GM19043 (cell line): ENCODE measurements around the gene PDPN.

ENCODE experiments used
- ATAC-seq: cut with Tn5 transposase; IDR thresholded peaks from one replicate; pipeline ENCODE4 v1.9.1; 2021; ENCODE audit warnings: low read depth; ENCODE audit not compliant: unreplicated experiment

Gene PDPN

GRCh38 chr1:13616234-13616633 lies 32.6 kb downstream of the PDPN start:
- ATAC-seq, result no peak

GRCh38 chr1:13617108-13617507 lies 33.5 kb downstream of the PDPN start:
- ATAC-seq, result no peak

GRCh38 chr1:13617773-13618172 lies 34.1 kb downstream of the PDPN start:
- ATAC-seq, result no peak

- no peak for ATAC-seq
Measured at GRCh38 chr1:13618483-13618882, 34.9 kb downstream of the PDPN start.

GRCh38 chr1:13619909-13620308 lies 36.3 kb downstream of the PDPN start:
- no peak for ATAC-seq

- ATAC-seq, result no peak
Measured at GRCh38 chr1:13620825-13621224, 37.2 kb downstream of the PDPN start.

GRCh38 chr1:13622446-13622845 lies 38.8 kb downstream of the PDPN start:
- ATAC-seq, result no peak

- no peak for ATAC-seq
Measured at GRCh38 chr1:13623021-13623637, 39.5 kb downstream of the PDPN start.

GRCh38 chr1:13624526-13624925 lies 40.9 kb downstream of the PDPN start:
- ATAC-seq, result no peak

GRCh38 chr1:13627127-13627526 lies 43.5 kb downstream of the PDPN start:
- no peak for ATAC-seq

- ATAC-seq, result no peak
Measured at GRCh38 chr1:13628218-13628617, 44.6 kb downstream of the PDPN start.

GRCh38 chr1:13628711-13629110 lies 45.1 kb downstream of the PDPN start:
- no peak for ATAC-seq

- no peak for ATAC-seq
Measured at GRCh38 chr1:13642306-13643004, 58.8 kb downstream of the PDPN start.

GRCh38 chr1:13643017-13643416 lies 59.4 kb downstream of the PDPN start:
- no peak for ATAC-seq

GRCh38 chr1:13646521-13646920 lies 62.9 kb downstream of the PDPN start:
- ATAC-seq, result no peak

- ATAC-seq, result no peak
Measured at GRCh38 chr1:13651279-13651678, 67.6 kb downstream of the PDPN start.

- no peak for ATAC-seq
Measured at GRCh38 chr1:13652238-13652637, 68.6 kb downstream of the PDPN start.

- ATAC-seq, result no peak
Measured at GRCh38 chr1:13661539-13661938, 77.9 kb downstream of the PDPN start.

- ATAC-seq, result no peak
Measured at GRCh38 chr1:13662493-13662892, 78.9 kb downstream of the PDPN start.

GRCh38 chr1:13663969-13664368 lies 80.3 kb downstream of the PDPN start:
- ATAC-seq, result no peak

GRCh38 chr1:13664451-13664850 lies 80.8 kb downstream of the PDPN start:
- no peak for ATAC-seq

GRCh38 chr1:13666317-13666716 lies 82.7 kb downstream of the PDPN start:
- no peak for ATAC-seq
